GM08714 (cell line): ENCODE results near the gene RPRD1B.
"Not testable (repeated sequence)": the region's sequence is repeated elsewhere in the genome, so short reads cannot be mapped to it uniquely, and the experiment has no call there.

Experiments
- H3K4me3 ChIP-seq: fragments of 200-500 bp; sonication (Bioruptor generic); 2 replicates; pipeline ENCODE4 v1.5.1; 2014; ENCODE audit warnings: mild to moderate bottlenecking, low read length, inconsistent platforms
- ZNF274 ChIP-seq: IDR thresholded peaks from 2 replicates; pipeline ENCODE4 v1.6.1; 2012; ENCODE audit warnings: mild to moderate bottlenecking, low read depth, low read length

RPRD1B gene

GRCh38 chr20:37992802-37993409, 40.6 kb upstream of the RPRD1B start:
- H3K4me3 ChIP-seq = no peak overlapping the region
- no peak for TF ChIP-seq ZNF274

DNA sequence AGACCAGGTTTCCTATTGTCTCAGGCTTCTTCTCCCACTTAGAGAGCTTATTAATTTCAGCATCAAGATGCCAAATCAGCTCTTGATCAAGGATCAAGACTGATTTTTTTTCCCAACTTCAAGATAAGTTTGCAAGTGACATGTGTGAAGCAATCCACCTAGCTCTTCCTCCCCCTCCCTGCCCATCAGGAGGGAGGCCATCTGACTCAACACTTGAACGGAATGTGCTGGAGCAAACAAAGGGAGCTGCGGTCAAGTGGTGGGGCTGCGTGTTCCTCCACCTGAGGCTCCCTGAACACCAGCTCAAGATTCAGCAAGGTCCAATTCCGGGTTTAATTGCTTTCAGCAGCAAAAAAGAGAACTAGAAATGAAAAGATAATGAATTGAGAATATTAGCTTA, 39.0 kb upstream of the RPRD1B start:
- no peak overlapping the region for H3K4me3 ChIP-seq
- TF ChIP-seq ZNF274 = no peak

DNA sequence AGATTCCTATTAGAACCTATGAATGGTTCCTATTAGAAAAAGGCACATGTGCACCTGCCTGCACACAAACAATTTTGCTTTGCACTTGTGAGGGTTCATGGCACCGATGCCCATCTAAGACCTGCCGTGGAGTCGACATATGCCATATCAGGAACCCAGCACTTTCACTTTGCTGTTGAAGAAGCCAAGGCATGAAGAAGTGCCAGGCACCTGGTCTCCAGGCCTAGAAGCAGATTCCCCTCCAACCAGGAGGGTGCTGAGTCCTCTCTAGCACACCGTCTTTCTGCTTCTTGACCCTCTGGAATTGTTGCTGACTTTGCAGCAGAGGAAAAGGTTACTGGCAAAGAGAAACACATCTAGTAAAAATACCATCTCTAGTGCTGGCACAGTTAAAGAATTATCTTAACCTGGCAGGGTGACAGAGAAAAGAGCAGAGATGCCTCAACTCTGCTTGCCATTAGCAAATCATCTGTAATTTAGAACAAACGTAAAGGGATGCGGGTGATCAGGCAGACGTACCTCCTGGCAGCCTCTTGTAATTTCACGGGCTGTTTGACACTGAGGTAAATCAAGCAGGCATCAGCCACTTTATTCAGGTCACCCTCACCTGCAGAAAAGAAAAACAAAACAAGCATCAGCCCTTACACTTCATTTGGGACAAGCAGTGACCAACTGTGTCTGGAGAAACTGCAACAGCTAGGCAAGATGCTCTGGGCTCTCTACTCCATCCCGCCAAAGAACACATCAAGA, 37.5 kb upstream of the RPRD1B start:
- no peak for TF ChIP-seq ZNF274
- H3K4me3 ChIP-seq = no peak overlapping the region

GRCh38 chr20:37997516-37997915, 36.0 kb upstream of the RPRD1B start:
- TF ChIP-seq ZNF274 = no peak

GRCh38 chr20:37999526-38000263, 33.9 kb upstream of the RPRD1B start:
- H3K4me3 ChIP-seq = no peak overlapping the region
- no peak for TF ChIP-seq ZNF274

More at GRCh38 chr20:37997516-37997915, 36.0 kb upstream of the RPRD1B start:
- no peak overlapping the region for H3K4me3 ChIP-seq

DNA sequence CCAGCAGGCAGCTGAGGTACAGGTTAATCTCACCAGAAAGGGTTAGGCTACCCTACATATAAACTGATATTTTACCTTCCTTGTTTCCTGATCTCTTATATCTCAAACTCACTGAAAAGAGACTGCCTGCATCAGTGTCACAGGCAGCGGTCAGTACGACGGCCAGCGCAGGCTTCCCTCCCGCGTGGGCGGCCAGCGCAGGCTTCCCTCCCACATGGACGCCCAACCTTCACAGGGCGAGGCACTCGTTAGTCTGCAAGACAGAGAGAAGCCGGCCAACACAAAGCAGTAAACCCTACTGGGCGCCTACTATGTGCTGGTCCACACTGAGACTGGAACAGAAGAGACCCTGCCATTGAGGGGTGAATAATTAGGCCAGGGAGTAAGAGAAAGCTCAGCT, 33.3 kb upstream of the RPRD1B start:
- no peak for TF ChIP-seq ZNF274
- no peak overlapping the region for H3K4me3 ChIP-seq

DNA sequence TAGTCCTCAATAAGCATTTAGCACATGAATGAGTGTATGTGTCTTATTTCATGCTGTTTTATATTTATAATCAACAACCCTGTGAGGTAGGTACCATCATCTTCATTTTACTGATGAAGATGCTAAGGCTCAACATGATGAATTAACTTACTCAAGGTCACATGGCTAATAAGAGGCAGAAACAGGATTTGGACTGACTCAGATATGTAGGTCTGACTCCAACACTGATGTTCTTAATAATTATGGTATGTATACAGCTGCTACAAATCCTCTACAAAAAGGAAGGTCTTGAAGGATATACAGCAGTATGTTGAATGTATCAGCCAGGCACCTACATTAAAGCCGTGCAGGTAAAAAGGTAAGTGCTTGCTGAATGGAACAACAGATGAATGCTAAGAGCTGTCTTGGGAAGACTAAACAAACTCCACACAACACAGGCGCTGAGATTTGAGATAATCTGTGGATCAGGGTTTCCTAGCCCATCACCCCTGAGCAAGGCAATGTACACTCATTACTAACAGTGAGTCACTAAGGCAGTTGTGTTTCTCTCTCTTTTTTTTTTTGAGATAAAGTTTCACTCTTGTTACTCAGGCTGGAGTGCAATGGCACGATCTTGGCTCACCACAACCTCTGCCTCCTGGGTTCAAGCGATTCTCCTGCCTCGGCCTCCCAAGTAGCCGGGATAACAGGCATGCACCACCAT, 32.2 kb upstream of the RPRD1B start:
- TF ChIP-seq ZNF274 = no peak
- H3K4me3 ChIP-seq = no peak overlapping the region

- H3K4me3 ChIP-seq = no peak overlapping the region
- TF ChIP-seq ZNF274 = no peak
Measured at GRCh38 chr20:38001981-38002380, 31.6 kb upstream of the RPRD1B start.

GRCh38 chr20:38002422-38002821, 31.1 kb upstream of the RPRD1B start:
- H3K4me3 ChIP-seq = no peak overlapping the region
- no peak for TF ChIP-seq ZNF274

GRCh38 chr20:38004416-38004815, 29.1 kb upstream of the RPRD1B start:
- no peak for TF ChIP-seq ZNF274
- H3K4me3 ChIP-seq = no peak overlapping the region

GRCh38 chr20:38005903-38006302, 27.6 kb upstream of the RPRD1B start:
- no peak overlapping the region for H3K4me3 ChIP-seq
- TF ChIP-seq ZNF274 = no peak

- no peak overlapping the region for H3K4me3 ChIP-seq
- no peak for TF ChIP-seq ZNF274
Measured at GRCh38 chr20:38007526-38007925, 26.0 kb upstream of the RPRD1B start.

- no peak for TF ChIP-seq ZNF274
- H3K4me3 ChIP-seq = no peak overlapping the region
Measured at GRCh38 chr20:38008233-38008944, 25.2 kb upstream of the RPRD1B start.

DNA sequence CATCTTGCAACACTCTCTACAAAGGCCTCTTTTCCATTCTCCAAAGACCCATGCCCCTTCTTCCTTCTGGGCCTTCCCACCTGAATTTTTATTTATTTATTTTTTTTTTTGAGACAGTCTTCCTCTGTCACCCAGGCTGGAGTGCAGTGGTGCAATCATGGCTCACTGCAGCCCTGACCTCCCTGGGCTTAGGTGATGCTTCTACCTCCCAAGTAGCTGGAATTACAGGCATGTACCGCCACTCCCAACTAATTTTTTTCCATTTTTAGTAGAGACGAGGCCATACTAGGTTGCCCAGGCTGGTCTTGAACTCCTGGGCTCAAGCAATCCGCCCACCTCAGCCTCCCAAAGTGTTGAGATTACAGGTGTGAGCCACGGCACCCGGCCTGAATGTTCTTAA, 24.1 kb upstream of the RPRD1B start:
- not testable (repeated sequence) for H3K4me3 ChIP-seq
